Measurements from ENCODE around the gene KRTAP5-2.
A peak's percentile ranks its signal among the peaks of the same experiment; 100 is the strongest.

Gene KRTAP5-2

DNA sequence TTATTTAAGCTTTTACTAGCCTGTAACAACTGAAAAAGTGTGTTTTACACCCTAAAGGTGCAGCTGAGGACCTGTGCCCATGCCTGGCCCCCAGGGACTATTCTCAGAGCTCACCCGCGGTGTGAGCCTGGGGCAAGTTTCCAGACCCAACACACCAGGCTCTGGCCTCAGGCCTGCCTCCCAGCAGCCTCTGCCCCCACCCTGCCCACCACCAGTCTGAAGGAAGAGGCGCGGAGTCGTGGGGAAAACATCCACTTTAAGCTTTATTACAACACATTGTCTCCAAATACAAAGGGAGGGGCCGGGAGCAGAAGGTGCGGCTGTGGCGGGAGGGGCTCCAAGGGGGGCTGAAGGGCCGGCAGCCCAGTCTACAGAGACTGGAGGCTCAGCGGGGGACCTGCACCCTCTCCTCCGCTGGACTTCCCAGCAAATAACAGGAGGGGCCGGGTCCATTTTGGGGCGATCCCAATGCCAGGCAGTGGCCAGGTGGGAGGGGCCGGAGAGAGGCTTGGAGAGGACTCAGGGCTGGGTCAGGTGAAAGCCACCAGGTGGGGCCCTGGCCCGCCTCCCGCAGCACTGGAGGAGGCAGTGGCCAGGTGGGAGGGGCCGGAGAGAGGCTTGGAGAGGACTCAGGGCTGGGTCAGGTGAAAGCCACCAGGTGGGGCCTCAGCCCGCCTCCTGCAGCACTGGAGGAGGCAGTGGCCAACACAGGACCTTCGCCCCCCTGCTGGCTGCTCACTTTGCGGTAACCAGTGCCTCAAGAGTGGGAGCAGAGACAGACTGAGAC is 44.1 kb downstream of the KRTAP5-2 start:
- DNase-seq: peak; percentile 67

DNA sequence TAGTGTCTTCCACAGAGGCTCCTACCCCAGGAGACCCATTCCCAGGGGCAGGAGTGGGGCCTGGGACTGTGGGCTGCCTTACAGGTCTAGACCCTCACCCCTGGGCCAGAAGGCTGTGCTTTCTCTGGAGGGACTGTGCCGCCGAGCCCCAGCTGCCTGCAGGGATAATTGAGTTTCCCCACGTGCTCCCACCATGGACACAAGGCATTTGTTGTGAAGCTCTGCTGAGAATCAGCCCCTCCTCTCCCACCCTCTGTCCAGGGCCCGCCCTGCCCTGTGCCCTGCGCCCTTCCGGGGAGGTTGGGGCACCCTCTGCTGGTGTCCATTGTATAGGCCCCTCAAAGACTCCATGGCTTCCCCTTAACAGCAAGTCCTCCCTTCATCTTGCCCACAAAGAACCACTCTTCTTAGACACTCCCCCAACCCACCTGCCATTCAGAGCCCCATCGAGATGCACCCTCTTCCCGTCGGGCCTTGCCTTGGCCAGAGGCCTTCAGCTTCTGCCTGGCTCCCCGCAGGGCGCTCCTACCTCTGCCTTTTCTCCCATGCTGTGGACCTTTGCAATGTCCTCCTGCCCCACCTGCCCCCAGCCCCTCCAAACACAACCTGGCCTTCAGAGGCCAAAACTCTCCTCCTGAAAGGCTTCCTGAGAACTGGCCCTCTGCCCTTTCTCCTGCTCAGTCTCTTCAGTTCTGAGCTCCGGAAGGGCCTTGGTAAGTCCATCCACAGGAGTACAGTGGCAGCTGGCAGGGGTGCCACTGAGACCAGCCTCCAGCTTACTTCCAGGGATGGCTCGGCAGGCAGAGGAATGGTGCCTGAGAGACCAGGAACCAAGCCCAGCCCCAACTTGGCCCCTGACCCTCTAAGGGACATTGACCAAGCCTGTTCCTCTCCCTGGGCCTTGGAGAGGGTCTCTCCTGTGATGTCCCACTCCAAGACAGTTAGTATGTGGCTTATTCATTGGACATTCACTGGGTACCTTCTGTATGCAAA is 48.5 kb downstream of the KRTAP5-2 start:
- peak; percentile 23 for DNase-seq

DNA sequence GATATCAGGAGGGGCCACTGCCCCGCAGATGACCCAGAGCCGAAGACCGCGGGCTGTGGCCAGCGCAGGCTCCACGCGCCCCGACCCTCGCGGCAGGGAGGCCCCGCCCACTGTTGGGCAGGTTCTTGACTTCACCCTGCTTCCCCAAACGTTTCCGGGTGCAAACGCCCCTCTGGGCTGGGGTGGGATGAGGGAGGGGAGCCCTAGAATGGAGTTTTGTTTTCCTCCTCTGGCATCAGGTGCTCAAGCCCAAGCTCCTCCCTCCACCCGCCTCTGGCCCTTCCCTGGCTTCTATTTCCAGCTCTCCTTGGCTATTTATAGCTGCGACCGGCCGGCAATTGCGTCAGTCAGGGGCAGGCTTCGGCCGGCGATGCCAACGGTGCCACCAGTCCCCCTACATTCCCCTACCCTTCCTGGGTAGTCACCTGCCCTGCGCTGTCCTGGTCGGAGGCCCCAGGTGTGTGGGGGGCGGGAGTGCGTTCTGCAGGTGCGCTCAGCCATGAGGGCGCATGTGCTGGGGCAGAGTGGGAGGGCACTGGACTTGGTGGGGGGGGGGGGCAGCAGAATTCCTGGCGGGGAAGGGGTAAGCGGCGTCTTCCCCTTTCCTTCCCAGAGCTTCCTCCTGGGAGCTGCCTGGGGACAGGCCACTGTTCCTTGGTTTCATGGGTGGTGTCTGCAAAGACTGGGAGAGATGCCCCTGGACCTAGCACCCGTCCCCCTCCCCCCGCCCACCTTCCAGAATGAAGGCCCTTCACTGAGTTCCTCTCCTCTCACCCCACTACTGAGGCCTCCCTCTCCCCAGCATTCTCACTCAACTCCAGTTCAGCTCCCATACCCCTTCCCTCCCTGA is 49.6 kb downstream of the KRTAP5-2 start:
- peak; percentile 64 for DNase-seq

DNA sequence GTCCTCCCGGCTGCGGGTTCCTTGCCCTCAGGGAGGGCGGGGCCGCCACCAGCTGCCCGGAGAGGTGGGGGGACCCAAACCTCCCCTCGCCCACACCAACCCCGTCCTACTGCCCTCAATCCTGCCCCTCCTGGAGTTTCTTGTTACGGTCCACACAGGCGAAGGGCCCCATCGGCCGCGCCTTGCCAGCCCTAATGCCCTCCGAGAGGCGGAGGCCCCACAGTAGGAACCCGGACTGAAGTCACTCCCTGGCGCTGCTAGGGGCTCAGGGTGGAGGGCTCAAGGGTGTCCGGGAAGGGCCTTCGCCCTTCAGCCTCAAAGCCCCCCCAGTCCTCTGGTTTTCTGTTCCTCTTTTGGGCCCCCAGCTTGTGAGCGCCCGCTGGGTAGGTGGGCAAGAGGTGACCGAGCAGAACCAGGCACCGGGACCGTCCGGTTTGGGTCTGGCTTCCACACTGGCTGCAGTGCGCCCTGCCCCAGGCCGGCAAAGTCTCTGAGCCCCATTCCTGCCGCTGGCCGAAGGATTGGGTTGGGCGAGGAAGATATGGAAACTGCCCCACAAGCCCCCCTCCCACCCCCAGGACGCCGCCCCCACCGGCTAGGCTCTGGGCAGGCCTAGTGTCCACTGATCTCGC is 50.5 kb downstream of the KRTAP5-2 start:
- no peak for DNase-seq
